Measurements from ENCODE around the gene CSAG1.
"Not testable (repeated sequence)": the region's sequence is repeated elsewhere in the genome, so short reads cannot be mapped to it uniquely, and the experiment has no call there.

Gene CSAG1

DNA sequence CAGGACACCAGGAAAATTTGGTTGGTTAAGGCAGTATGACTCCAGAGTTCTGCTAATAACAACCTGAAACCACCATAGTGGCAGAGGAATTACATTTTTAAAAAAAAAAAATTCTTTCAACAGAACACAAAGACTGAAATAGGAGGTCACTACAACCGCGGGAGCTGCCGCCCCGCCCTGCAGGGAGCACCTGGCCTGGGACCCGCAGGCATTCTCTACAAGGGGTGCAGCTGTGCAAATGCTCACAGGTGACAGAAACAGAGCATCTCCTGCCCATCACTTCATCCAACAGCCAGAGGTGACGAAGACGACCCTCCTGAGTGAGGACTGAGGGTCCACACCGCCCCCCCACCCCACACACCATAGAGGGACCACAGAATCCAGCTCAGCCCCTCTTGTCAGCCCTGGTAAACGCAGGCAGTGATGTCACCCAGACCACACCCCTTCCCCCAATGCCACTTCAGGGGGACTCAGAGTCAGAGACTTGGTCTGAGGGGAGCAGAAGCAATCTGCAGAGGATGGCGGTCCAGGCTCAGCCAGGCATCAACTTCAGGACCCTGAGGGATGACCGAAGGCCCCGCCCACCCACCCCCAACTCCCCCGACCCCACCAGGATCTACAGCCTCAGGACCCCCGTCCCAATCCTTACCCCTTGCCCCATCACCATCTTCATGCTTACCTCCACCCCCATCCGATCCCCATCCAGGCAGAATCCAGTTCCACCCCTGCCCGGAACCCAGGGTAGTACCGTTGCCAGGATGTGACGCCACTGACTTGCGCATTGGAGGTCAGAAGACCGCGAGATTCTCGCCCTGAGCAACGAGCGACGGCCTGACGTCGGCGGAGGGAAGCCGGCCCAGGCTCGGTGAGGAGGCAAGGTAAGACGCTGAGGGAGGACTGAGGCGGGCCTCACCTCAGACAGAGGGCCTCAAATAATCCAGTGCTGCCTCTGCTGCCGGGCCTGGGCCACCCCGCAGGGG is 35.3 kb downstream of the CSAG1 start, which contains the start of gene MAGEA3:
MAGEA3 (plus strand) TSS at position 843 of the 980 bp plus-strand sequence. CDS start 2,039 bp downstream, outside the sequence.
- FAIRE-seq = not testable (repeated sequence)

- not testable (repeated sequence) for FAIRE-seq
Measured at GRCh38 chrX:152681012-152681411, 52.5 kb downstream of the CSAG1 start.

All from endometrium (tissue), 2 donors.